GM19023 (cell line): Measurements from ENCODE around the gene UVSSA.

Experiments
- ATAC-seq: cut with Tn5 transposase; IDR thresholded peaks from one replicate; pipeline ENCODE4 v1.9.1; 2021; ENCODE audit warnings: mild to moderate bottlenecking, moderate library complexity; ENCODE audit not compliant: unreplicated experiment

UVSSA gene

DNA sequence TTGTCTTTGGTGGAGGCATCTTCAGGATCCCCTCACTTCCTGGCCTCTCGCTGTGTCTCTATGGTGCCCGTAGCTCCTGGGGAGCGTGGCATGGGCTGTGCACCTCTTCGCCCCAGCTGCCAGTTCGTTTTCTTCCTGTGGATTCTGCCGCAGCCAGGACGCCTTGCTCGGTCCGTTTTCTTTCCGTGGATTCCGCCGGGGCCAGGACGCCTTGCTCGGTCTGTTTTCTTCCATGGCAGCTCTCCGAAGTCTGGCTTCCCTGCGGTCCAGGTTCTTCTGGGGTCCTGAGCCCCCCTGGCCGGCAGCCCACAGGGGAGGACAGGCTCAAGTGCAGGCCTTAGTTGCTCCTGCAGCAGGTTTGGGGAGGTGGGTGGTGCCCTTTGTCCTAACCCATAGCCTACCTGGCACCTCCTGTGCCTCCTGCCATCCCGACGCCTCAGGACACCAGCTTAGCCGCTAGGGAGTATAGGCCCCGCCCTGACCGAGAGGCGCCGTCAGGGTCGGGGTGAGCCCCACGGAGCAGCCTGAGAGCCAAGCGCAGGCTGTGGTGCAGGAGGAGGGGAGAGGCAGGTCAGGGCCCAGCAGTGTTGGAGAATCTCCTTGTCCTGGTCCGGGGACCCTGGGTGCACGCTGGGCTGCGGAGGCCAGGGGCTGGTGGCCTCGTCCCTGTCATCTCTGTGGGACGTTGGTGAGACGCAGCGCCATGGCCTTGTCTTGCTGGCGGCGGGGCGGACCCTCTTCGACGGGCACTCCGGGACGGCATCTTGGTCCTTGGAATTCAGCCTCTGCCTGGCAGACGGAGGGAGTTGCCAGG lies 27.1 kb downstream of the UVSSA start:
- no peak for ATAC-seq

DNA sequence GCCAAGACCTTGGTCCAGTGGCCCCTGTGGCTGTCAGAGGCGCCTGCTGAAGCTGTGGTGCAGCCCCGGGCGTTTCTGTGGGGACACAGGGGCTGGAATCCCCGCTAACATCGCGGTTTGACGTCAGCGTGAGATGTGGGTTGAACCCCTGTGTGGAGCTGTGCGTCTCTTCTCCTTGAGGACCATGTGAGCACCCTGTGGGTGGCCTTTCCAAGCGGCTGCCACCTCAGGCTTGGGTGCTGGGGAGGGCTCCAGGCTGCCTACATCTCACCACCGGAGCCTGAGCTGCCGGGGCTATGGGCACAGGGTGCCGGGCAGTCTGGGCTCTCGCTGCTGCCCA lies 27.7 kb downstream of the UVSSA start:
- ATAC-seq, result no peak

GRCh38 chr4:1375051-1375721 lies 28.2 kb downstream of the UVSSA start:
- no peak for ATAC-seq

DNA sequence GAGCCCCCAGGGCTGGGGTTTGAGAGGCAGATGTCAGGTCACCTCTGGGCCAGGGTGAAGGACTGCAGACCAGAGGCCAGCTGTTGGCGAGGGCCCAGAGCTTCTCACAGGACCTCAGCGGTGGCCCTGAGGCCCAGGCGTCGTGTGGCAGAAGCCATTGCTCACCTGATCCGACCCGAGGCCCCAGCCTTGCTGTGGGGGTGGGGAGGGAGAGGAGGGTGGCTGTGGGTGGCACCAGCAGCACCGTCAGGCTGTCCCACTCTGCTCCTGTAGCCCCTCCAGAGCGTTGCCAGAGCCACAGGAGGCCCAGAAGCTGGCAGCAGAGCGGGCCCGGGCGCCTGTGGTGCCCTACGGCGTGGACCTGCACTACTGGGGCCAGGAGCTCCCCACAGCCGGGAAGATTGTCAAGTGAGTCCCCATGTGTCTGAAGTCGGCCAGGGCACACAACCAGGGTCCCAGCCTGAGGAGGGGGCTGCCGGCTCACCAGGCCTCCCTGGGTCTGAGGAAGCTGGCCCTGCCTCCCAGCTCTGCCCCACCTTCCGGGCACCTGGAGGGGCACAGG lies 28.8 kb downstream of the UVSSA start:
- ATAC-seq, result no peak

- ATAC-seq, result no peak
Measured at GRCh38 chr4:1376391-1376840, 29.4 kb downstream of the UVSSA start.

- no peak for ATAC-seq
Measured at GRCh38 chr4:1376841-1377605, 30.0 kb downstream of the UVSSA start.

GRCh38 chr4:1377606-1378261 lies 30.7 kb downstream of the UVSSA start:
- no peak for ATAC-seq

- ATAC-seq, result no peak
Measured at GRCh38 chr4:1378559-1379231, 31.7 kb downstream of the UVSSA start.

- no peak for ATAC-seq
Measured at GRCh38 chr4:1379351-1379781, 32.4 kb downstream of the UVSSA start.

GRCh38 chr4:1379801-1380331 lies 32.9 kb downstream of the UVSSA start:
- ATAC-seq, result no peak

DNA sequence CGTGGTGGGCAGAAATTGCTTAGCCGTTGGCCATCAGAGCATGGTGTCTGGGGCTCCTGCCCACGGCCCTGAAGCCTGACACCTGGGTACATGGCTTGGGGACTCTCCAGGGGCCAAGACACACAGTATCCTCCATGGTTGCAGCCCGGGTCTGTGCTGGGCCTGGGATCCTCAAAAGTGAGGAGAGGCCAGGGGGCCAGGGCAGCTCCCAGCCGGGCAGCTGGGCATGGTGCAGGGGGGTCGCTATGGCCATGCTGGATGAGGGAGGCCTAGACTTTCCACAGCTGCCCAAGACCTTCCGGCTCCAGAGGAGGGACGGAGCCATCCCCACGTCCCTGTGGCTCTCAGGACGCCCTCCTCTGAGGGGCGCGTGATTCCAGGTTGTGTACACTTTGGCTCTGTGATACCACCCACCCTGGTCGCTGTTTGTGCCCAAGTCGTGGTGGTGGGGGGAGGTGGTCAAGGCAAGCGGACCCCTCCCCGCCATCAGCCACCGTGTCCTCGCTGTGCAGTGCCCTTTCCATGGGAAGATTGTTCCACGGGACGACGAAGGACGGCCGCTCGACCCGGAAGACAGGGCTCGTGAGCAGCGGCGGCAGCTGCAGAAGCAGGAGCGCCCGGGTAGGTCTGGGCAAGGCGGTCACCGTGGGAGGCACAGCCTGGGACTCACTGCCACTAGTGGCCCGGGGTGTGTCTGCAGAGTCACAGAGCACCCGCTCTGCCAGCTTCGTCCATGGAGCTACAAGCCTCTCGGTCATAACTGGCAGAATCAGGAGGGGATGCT lies 33.6 kb downstream of the UVSSA start:
- ATAC-seq, result no peak

GRCh38 chr4:1381181-1381621 lies 34.2 kb downstream of the UVSSA start:
- no peak for ATAC-seq

- ATAC-seq, result no peak
Measured at GRCh38 chr4:1381944-1382541, 35.0 kb downstream of the UVSSA start.

DNA sequence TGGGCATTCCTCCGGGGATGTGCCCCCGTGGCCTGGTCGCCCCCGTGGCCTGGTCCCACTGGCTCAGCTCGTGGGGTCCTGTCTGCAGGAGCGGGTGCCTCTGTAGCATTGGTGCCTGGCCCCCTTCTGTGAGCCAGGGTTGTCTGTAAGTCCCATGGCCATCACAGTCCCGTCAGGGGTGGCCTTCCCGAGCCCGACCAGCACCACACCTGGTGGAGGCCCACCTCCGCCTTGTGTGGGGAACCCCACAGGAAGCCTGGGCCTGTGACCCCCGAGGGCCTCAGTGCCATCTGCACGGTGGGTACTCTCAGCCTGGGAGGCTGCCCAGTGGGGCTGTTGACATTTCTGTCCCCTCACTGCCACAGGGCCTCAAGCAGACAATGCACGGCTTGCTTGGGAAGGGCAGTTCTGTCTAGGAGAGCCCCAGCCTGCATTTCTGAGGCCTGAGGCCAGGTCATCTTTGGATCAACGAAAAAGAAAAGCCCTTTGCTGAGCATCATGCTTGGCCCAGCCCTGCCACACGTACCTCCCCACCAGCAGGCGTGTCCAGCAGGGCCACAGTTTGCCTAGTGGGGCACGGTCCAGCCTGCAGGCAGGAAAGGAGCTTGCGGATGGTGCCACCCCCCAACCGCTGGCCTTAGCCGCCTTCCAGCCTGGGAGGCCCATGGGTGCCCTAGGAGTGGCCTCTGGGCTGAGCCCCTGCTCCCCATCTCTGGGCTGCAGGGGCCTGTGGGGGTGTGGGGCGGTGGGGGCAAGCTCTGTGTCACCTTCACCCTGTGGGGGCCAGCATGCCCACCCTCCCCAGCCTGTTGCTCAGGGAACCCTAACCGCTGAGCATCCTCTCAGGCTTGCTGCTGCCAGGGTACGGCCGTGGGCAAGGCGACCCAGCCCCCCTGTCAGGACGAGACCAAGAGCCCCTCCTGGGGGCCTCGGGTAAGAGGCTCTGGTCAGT lies 36.0 kb downstream of the UVSSA start:
- no peak for ATAC-seq

- no peak for ATAC-seq
Measured at GRCh38 chr4:1383728-1384591, 37.0 kb downstream of the UVSSA start.

DNA sequence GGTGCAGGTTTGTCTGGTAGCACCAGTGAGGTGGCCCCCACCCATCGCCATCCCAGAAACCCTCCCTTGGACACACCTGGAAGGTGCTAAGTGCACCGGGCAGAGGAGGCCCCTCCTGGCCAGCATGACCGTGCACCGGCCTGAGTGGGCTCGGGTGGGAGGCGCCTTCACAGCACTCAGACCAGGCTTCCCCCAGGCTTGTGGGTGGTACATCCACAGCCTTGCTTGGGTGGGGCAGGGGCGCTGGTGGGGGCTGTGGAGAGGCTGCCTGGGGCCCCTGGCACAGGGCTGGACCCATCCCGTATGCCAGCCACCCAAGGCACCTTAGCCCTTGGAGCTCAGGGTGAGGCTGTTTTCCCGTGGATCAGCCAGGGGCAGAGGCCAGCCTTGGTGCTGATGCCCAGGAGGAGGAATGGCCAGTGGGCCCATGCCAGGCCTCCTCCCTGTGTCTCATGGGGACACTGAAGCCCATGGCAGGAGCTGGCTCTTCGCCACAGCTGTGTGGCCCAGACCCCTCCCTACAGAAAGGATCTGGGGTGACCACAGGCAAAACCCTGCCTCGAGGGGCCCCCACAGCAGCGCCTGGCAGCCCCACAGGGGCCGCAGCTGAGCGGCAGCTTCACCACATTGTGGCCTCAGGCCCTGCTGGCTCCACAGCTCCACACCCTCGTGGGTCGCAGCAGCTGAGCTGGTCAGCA lies 37.8 kb downstream of the UVSSA start:
- ATAC-seq, result no peak
